Measurements from ENCODE around the gene GSTCD.
"Not testable (repeated sequence)": the region's sequence is repeated elsewhere in the genome, so short reads cannot be mapped to it uniquely, and the experiment has no call there.

GSTCD gene

GRCh38 chr4:105674011-105674410, 34.6 kb upstream of the GSTCD start:
- 100% methylated on average over 1 of the region's 1 CpG for WGBS (ENCODE audit: insufficient coverage)
- no peaks in the 10 kb centered on the region for H3K27me3 ChIP-seq (replicated peaks in 2 of 5; ENCODE audit: control insufficient read depth in 4 of 5, insufficient read depth in 5 of 5, low read length in 4 of 5)
- H3K27ac ChIP-seq (ENCODE audit: insufficient read depth in 1 of 2, low read depth in 1 of 2, low read length in 2 of 2, poor library complexity in 1 of 2, severe bottlenecking in 2 of 2): no peak overlapping the region
- no peaks in the 10 kb centered on the region for H3K9me3 ChIP-seq (ENCODE audit: control extremely low read depth in 1 of 5, control insufficient read depth in 4 of 5, insufficient read depth in 2 of 5, low read depth in 1 of 5, low read length in 4 of 5)
- no peaks in the 10 kb centered on the region for H3K36me3 ChIP-seq (ENCODE audit: control insufficient read depth in 4 of 4, insufficient read depth in 4 of 4, low read length in 3 of 4)
- no peak overlapping the region for H3K4me3 ChIP-seq (ENCODE audit: control insufficient read depth in 1 of 7, extremely low read depth in 1 of 7, insufficient read depth in 4 of 7, low read depth in 2 of 7, low read length in 6 of 7)
- H3K4me1 ChIP-seq (ENCODE audit: control extremely low read depth in 1 of 4, control insufficient read depth in 4 of 4, insufficient read depth in 4 of 4, low read length in 3 of 4): no peaks in the 10 kb centered on the region
- CTCF ChIA-PET: no interaction called here
- DNase-seq: no peak
- POLR2A ChIA-PET: no interaction called here

- ChIA-PET CTCF (interaction anchor here (0.7 to 2.5 kb wide), 2 partner anchors 11 to 181 kb away, joined by 3 to 9 read pairs; no protein-coding TSS in a partner anchor), POLR2A (no interaction called here)
- H3K4me1 ChIP-seq (ENCODE audit: control extremely low read depth in 1 of 4, control insufficient read depth in 4 of 4, insufficient read depth in 4 of 4, low read length in 3 of 4): no peaks in the 10 kb centered on the region
- no peaks in the 10 kb centered on the region for H3K9me3 ChIP-seq (ENCODE audit: control extremely low read depth in 1 of 5, control insufficient read depth in 4 of 5, insufficient read depth in 2 of 5, low read depth in 1 of 5, low read length in 4 of 5)
- H3K36me3 ChIP-seq (ENCODE audit: control insufficient read depth in 4 of 4, insufficient read depth in 4 of 4, low read length in 3 of 4): peaks cover 0 to 5% (median 3%) of the 10 kb centered on the region in 4 experiments
- WGBS (ENCODE audit: insufficient coverage): 100% methylated on average over 1 of the region's 2 CpGs
- no peak overlapping the region for H3K4me3 ChIP-seq (ENCODE audit: control insufficient read depth in 1 of 7, extremely low read depth in 1 of 7, insufficient read depth in 4 of 7, low read depth in 2 of 7, low read length in 6 of 7)
- DNase-seq: no peak
- H3K27ac ChIP-seq (ENCODE audit: insufficient read depth in 1 of 2, low read depth in 1 of 2, low read length in 2 of 2, poor library complexity in 1 of 2, severe bottlenecking in 2 of 2): no peak overlapping the region
- no peaks in the 10 kb centered on the region for H3K27me3 ChIP-seq (replicated peaks in 2 of 5; ENCODE audit: control insufficient read depth in 4 of 5, insufficient read depth in 5 of 5, low read length in 4 of 5)
Observed at GRCh38 chr4:105677709-105678108, 30.9 kb upstream of the GSTCD start.

- peaks cover 0 to 2% (median 0%) of the 10 kb centered on the region in 4 experiments for H3K4me1 ChIP-seq (ENCODE audit: control extremely low read depth in 1 of 4, control insufficient read depth in 4 of 4, insufficient read depth in 4 of 4, low read length in 3 of 4)
- DNase-seq: no peak
- H3K36me3 ChIP-seq (ENCODE audit: control insufficient read depth in 4 of 4, insufficient read depth in 4 of 4, low read length in 3 of 4): peaks cover 3 to 13% (median 8%) of the 10 kb centered on the region in 4 experiments
- H3K27me3 ChIP-seq (replicated peaks in 2 of 5; ENCODE audit: control insufficient read depth in 4 of 5, insufficient read depth in 5 of 5, low read length in 4 of 5): no peaks in the 10 kb centered on the region
- ChIA-PET CTCF (interaction anchor here (0.8 to 1.5 kb wide), 2 partner anchors 12 to 22 kb away, joined by 4 to 6 read pairs; no protein-coding TSS in a partner anchor), POLR2A (interaction anchor here (0.6 kb wide), 1 partner anchor 43 kb away, joined by 3 read pairs; no protein-coding TSS in a partner anchor)
- no peak overlapping the region for H3K27ac ChIP-seq (ENCODE audit: insufficient read depth in 1 of 2, low read depth in 1 of 2, low read length in 2 of 2, poor library complexity in 1 of 2, severe bottlenecking in 2 of 2)
- WGBS (ENCODE audit: insufficient coverage): 90% methylated on average over 2 of the region's 2 CpGs
- no peak overlapping the region for H3K4me3 ChIP-seq (ENCODE audit: control insufficient read depth in 1 of 7, extremely low read depth in 1 of 7, insufficient read depth in 4 of 7, low read depth in 2 of 7, low read length in 6 of 7)
- H3K9me3 ChIP-seq (ENCODE audit: control extremely low read depth in 1 of 5, control insufficient read depth in 4 of 5, insufficient read depth in 2 of 5, low read depth in 1 of 5, low read length in 4 of 5): no peaks in the 10 kb centered on the region
Observed at GRCh38 chr4:105679186-105679585, 29.4 kb upstream of the GSTCD start.

GRCh38 chr4:105683038-105683437, 25.5 kb upstream of the GSTCD start:
- H3K27ac ChIP-seq (ENCODE audit: insufficient read depth in 1 of 2, low read depth in 1 of 2, low read length in 2 of 2, poor library complexity in 1 of 2, severe bottlenecking in 2 of 2): no peak overlapping the region
- no peak for DNase-seq
- CTCF ChIA-PET: interaction anchor here (1.0 kb wide), 1 partner anchor 11 kb away, joined by 3 read pairs; no protein-coding TSS in a partner anchor
- H3K4me1 ChIP-seq (ENCODE audit: control extremely low read depth in 1 of 4, control insufficient read depth in 4 of 4, insufficient read depth in 4 of 4, low read length in 3 of 4): peaks cover 0 to 2% (median 0%) of the 10 kb centered on the region in 4 experiments
- no peaks in the 10 kb centered on the region for H3K9me3 ChIP-seq (ENCODE audit: control extremely low read depth in 1 of 5, control insufficient read depth in 4 of 5, insufficient read depth in 2 of 5, low read depth in 1 of 5, low read length in 4 of 5)
- H3K27me3 ChIP-seq (replicated peaks in 2 of 5; ENCODE audit: control insufficient read depth in 4 of 5, insufficient read depth in 5 of 5, low read length in 4 of 5): no peaks in the 10 kb centered on the region
- POLR2A ChIA-PET: no interaction called here
- peaks cover 5 to 31% (median 16%) of the 10 kb centered on the region in 4 experiments for H3K36me3 ChIP-seq (ENCODE audit: control insufficient read depth in 4 of 4, insufficient read depth in 4 of 4, low read length in 3 of 4)
- H3K4me3 ChIP-seq (ENCODE audit: control insufficient read depth in 1 of 7, extremely low read depth in 1 of 7, insufficient read depth in 4 of 7, low read depth in 2 of 7, low read length in 6 of 7): no peak overlapping the region
- WGBS (ENCODE audit: insufficient coverage): 75% methylated on average over 2 of the region's 4 CpGs

- H3K4me3 ChIP-seq (ENCODE audit: control insufficient read depth in 1 of 7, extremely low read depth in 1 of 7, insufficient read depth in 4 of 7, low read depth in 2 of 7, low read length in 6 of 7): no peak overlapping the region
- POLR2A ChIA-PET: no interaction called here
- WGBS (ENCODE audit: insufficient coverage): 86% methylated on average over 1 of the region's 2 CpGs
- peaks cover 0 to 2% (median 0%) of the 10 kb centered on the region in 4 experiments for H3K4me1 ChIP-seq (ENCODE audit: control extremely low read depth in 1 of 4, control insufficient read depth in 4 of 4, insufficient read depth in 4 of 4, low read length in 3 of 4)
- peaks cover 11 to 56% (median 33%) of the 10 kb centered on the region in 4 experiments for H3K36me3 ChIP-seq (ENCODE audit: control insufficient read depth in 4 of 4, insufficient read depth in 4 of 4, low read length in 3 of 4)
- no peaks in the 10 kb centered on the region for H3K9me3 ChIP-seq (ENCODE audit: control extremely low read depth in 1 of 5, control insufficient read depth in 4 of 5, insufficient read depth in 2 of 5, low read depth in 1 of 5, low read length in 4 of 5)
- DNase-seq: no peak
- no peak overlapping the region for H3K27ac ChIP-seq (ENCODE audit: insufficient read depth in 1 of 2, low read depth in 1 of 2, low read length in 2 of 2, poor library complexity in 1 of 2, severe bottlenecking in 2 of 2)
- CTCF ChIA-PET: no interaction called here
- H3K27me3 ChIP-seq (replicated peaks in 2 of 5; ENCODE audit: control insufficient read depth in 4 of 5, insufficient read depth in 5 of 5, low read length in 4 of 5): no peaks in the 10 kb centered on the region
Observed at GRCh38 chr4:105686571-105686970, 22.0 kb upstream of the GSTCD start.

- 80% methylated on average over 1 of the region's 5 CpGs for WGBS (ENCODE audit: insufficient coverage)
- H3K4me1 ChIP-seq (ENCODE audit: control extremely low read depth in 1 of 4, control insufficient read depth in 4 of 4, insufficient read depth in 4 of 4, low read length in 3 of 4); POLR2A ChIA-PET; H3K27me3 ChIP-seq (replicated peaks in 2 of 5; ENCODE audit: control insufficient read depth in 4 of 5, insufficient read depth in 5 of 5, low read length in 4 of 5); DNase-seq; H3K9me3 ChIP-seq (ENCODE audit: control extremely low read depth in 1 of 5, control insufficient read depth in 4 of 5, insufficient read depth in 2 of 5, low read depth in 1 of 5, low read length in 4 of 5); H3K4me3 ChIP-seq (ENCODE audit: control insufficient read depth in 1 of 7, extremely low read depth in 1 of 7, insufficient read depth in 4 of 7, low read depth in 2 of 7, low read length in 6 of 7); H3K27ac ChIP-seq (ENCODE audit: insufficient read depth in 1 of 2, low read depth in 1 of 2, low read length in 2 of 2, poor library complexity in 1 of 2, severe bottlenecking in 2 of 2): not testable (repeated sequence)
- CTCF ChIA-PET: interaction anchor here (1.3 kb wide), 1 partner anchor 12 kb away, joined by 3 read pairs; no protein-coding TSS in a partner anchor
- peaks cover 18 to 68% (median 35%) of the 10 kb centered on the region in 4 experiments for H3K36me3 ChIP-seq (ENCODE audit: control insufficient read depth in 4 of 4, insufficient read depth in 4 of 4, low read length in 3 of 4)
Observed at GRCh38 chr4:105694812-105695211, 13.8 kb upstream of the GSTCD start.

GRCh38 chr4:105695832-105696231, 12.8 kb upstream of the GSTCD start:
- POLR2A ChIA-PET; H3K4me1 ChIP-seq (ENCODE audit: control extremely low read depth in 1 of 4, control insufficient read depth in 4 of 4, insufficient read depth in 4 of 4, low read length in 3 of 4); H3K9me3 ChIP-seq (ENCODE audit: control extremely low read depth in 1 of 5, control insufficient read depth in 4 of 5, insufficient read depth in 2 of 5, low read depth in 1 of 5, low read length in 4 of 5); CTCF ChIA-PET; H3K4me3 ChIP-seq (ENCODE audit: control insufficient read depth in 1 of 7, extremely low read depth in 1 of 7, insufficient read depth in 4 of 7, low read depth in 2 of 7, low read length in 6 of 7); H3K27ac ChIP-seq (ENCODE audit: insufficient read depth in 1 of 2, low read depth in 1 of 2, low read length in 2 of 2, poor library complexity in 1 of 2, severe bottlenecking in 2 of 2); H3K27me3 ChIP-seq (replicated peaks in 2 of 5; ENCODE audit: control insufficient read depth in 4 of 5, insufficient read depth in 5 of 5, low read length in 4 of 5); DNase-seq: not testable (repeated sequence)
- 100% methylated on average over 4 of the region's 8 CpGs for WGBS (ENCODE audit: insufficient coverage)
- H3K36me3 ChIP-seq (ENCODE audit: control insufficient read depth in 4 of 4, insufficient read depth in 4 of 4, low read length in 3 of 4): peaks cover 18 to 64% (median 31%) of the 10 kb centered on the region in 4 experiments
